CD4-positive, alpha-beta T cell treated with Interferon gamma for 1 hour (primary cell): ENCODE results near the gene XPO6.

ENCODE experiments used
- DNase-seq: peaks from one replicate; pipeline ENCODE4 v3.0.0-alpha.2; 2020

The XPO6 gene

DNA sequence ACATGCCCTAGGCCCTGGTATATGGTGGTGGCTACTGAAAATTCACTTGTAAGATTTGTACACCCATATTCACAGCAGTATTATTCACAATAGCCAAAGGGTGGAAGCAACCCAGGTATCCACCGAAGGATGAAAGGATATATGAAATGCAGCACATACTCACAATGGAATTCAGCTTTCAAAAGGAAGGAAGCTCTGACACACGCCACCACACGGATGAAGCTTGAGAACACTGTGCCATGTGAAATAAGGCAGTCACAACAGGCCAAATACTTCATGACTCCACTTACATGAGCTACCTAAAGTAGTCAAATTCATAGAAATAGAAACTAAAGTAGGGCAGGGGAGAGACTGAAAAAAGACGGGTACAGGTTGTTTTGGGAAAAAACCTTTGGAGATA, 2.9 kb downstream of the XPO6 start:
- DNase-seq = no peak

DNA sequence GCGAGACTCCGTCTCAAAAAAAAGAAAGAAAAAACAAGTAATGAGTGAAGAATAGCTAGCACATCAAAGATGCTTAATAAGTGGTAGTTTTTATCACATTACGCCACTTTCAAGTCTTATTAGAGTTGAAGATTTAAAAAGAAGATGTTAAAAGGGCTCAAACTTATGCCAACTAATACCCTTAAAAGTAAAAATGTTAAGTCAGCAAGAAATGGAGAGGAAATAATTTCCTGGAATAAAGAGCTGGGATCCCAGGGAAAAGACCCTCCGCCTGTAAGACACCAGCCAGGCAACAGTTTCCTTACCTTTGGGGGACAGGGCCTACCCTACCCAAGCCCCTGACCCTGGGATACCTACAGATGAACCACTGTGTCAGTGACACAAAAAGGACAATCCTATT, 3.6 kb downstream of the XPO6 start:
- no peak for DNase-seq

DNA sequence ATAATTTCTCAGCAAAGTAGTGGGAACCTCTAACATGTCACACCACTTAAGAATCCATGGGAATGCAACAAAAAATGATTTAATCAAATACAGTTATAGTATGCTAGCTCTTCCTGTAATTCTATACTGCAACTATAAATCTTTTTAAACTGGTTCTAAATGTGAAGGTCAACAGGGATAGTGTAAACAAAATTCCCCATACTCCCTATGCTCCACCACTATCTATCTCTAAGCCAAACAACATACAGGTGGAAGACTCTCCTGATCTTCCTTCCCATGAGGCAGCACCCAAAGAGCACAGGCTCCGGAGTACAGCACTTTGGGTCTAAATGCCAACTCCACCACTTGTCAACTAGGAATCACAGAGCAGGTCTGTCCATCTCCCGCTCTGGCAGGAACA, 4.4 kb downstream of the XPO6 start:
- DNase-seq = no peak

DNA sequence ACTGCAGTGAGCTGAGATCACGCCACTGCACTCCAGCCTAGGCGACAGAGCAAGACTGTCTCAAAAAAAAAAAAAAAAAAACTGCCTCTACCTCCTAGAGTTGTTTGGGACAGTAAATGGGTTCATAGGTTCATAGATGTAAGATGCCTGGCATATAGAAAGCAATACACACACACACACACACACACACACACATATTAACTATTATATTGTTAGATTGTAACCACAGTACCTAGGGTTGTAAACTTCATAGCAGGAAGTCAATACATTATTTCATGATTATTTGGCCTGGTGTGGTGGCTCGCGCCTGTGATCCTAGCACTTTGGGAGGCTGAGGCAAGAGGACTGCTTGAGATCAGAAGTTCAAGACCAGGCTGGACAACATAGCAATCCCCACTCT, 5.8 kb downstream of the XPO6 start:
- no peak for DNase-seq

DNA sequence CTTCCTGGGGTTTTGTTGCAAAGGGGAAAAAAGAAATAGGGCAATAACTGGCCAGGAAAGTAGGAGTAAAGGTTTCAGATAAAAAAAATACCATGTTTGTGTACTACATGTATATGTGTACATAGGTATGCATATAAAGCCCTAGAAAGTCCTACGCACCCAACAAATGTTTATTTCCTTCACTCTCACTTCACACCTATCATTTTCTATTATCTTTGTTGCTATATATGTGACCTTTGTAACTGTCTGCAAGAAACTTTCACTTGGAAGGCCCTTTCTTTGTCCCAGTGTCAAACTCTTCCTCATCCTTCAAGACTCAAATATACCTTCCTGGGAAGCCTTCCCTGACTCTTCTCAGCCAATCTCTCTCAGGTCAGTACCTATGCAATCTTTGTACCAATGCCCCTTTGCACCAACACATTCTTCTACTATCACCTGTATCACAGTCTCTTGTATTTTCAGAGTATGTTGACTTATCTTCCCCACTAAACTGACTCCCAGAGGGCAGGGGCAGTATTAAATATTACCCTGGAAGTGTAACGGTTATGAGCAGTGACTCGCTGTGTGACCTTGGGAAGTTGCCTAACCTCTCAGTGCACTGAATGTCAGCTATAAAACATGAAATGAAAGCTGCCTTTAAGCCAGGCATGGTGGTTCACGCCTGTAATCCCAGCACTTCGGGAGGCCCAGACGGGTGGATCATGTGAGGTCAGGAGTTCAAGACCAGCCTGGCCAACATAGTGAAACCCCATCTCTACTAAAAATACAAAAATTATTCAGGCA, 6.5 kb downstream of the XPO6 start:
- no peak for DNase-seq

DNA sequence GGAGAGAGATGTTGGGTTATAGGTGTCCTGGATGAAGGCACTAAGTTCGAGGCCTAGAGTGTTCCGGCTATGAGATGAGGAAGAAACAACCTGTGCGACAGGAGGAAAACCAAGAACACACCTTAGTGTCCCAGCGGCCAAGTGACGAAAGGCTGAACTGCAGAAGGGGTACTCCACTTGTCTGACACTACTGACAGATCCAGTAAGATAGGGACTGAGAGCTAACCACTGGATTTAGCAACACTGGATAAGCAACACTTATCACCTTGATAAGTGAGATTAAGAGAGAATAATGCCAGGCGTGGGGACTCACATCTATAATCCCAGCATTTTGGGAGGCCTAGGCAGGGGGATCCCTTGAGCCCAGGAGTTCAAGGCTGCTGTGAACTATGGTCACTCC, 7.1 kb downstream of the XPO6 start:
- DNase-seq = no peak

DNA sequence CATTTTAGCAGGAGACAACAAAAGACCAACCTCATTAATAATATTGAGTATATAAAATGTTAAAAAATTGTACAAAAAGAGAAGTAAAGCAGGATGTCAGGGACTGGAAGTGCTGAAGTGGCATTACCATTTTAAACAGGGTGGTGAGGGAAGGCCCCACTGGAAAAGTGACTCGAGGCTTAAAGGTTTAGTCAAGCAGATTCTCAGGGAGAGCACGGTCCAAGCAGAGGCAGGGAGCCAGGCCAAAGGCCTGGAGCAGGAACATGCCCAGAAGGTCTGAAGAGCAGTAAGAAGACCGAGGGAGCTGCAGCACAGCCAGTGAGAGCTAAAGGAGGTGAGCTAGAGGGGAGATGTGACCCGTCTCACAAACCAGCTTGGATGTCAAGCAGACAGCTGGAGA, 7.6 kb downstream of the XPO6 start:
- no peak for DNase-seq

DNA sequence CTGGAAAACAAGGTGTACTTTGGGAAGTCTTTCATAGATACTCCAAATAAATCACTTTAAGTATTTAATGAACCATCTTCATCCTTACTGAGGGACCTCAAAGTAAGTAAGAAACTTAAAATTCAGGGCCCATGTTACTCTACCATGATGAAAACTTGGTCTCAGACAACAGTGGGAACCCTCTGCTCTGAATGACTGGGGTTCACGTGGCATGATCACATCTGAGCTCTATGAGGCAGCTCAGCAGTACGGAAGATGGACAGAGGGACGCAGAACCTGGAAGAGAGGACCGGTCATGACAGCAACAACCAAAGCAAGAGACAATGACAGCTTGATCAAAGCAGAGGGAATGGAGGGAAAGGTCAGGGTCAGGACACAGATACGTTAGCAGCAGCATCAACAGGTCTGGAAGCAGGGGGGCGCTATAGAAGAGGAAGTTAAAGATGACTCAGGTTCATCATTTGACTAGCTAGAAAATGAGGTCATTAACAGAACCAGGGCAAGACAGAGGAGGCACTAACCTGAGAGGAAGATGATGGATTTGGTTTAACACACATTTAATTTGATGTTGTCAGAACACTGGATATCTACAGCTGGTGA, 9.5 kb downstream of the XPO6 start:
- DNase-seq = no peak

DNA sequence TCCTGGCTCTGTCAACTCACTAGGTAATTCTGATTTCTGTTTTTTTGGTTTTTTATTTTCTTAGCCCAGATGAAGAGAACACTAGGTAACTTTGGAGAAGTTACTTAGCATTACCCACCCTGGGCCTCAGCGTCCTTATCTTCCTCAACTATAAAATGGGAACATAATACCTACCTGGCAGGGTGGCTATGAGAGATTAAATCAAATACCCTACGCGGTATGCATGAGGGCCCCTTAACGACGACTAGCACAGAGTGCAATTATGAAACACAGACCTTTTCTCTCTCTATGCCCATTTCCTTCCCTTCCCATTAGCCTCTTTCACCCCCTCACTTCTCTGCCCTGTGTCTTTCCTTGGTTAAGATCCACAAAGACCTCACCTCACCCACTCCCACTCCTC, 11.1 kb downstream of the XPO6 start:
- no peak for DNase-seq

DNA sequence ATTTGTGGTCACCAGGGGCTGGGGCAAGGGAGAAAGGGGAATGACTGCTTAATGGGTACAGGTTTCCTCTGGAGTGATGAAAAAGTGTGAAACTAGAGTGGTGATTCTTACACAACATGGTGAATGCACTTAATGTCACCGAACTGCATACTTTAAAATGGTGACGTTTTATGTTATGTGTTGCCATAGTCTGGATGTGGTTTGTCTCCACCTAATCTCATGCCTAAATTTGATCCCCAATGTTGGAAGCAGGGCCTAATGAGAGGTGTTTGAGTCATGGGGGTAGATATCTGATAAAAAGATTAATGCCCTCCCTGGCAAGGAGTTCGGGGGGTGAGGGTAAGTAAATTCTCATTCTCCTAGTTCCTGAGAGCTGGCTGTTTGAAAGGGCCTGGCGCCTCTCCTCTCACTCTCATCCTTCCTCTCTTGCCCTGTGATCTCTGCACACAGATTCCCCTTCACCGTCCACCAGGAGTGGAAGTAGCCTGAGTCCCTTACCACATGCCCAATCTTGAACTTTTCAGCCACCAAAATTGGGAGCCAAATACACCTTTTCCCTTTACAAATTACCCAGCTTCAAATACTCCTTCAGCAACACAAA, 15.3 kb downstream of the XPO6 start:
- no peak for DNase-seq

DNA sequence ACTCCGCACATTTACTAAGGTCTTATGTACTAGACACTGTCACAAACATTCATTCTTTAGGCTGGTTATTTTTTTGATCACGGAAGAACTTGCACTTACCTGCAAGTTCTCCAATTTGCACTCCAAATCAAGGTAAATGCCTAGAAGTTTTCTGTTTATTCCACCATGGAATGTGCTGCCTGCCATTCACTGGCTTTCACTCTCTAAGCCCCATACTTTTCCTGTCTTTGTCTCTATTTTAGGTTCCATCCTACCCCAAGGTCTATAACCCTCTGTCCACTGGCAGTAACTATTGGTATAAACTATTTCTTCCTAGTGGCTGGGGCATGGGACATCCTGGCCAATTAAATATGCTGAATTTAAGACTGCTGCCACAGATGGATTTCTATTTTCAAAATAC, 15.9 kb downstream of the XPO6 start:
- no peak for DNase-seq

DNA sequence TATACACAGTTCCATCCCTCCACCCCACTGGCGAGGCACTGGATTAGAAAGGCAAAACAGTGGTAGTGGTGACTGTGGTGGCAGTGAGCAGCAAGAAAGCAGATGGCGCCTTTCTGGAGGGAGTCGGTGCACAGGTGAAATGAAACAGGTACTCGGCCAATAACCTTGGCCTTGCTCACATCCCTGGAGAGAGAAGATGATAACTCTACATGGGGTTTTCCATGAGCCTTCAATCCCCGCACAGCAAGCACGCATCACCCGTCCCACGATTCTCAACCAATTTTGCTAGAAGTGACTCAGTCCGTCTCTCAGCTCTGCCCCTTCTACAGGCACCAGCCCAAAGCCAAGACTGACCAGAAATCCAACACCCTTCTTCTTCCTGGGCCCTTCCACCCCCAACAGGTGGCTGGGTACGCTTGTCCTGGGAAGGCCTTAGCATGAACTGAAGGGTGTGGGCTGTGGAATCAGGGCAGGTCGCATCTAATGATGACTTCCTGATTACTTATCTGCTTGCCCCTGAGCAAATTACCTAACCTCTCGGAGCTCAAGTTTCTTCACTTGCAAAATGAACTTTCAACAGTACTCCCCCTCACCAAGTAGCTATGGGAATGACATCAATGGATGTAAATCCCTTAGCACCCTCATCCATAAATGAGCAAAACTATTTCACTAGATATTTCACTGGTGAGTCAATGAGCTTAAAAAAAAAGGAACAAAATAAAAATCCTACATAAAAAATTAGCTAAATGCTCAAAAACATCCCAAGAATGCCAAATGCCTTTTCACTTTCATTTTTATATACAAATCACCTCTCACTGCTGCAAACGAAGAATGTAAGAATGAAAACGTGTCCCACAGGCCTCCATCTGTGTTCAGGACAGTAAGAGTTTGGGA, 18.0 kb downstream of the XPO6 start:
- DNase-seq = no peak

DNA sequence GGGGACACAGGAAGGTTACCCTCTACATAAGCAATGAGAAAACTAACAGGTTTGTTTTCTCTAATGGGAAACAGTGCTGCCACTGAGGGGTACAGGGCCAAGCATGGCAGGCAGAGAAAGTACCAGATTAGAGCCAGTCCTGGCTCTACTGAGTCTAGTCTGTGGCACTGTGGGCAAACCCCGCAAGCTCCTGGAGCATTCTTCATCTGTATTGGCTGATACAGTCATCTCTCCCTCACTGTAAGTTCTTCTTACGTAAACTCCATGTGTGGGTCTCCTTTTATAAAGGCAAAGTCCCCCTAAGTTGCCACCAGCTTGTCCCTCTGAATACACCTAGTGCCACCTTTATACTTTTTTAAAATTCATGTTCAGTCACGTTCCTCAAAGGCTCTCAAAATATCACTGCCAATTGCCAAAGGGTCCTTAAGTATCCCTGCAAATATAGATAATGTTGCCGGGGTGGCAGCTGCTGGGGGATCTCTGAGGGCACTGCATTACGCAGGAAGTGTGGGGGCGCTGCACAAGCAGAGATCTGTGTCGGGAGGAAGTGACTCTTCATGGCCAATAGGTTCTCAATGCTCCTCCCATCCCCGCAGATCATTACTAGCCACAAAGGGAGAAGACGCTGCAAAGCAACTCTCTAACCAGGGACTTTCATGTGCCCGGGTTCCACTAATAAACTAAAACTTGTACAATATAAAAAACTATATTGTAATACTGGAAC, 18.8 kb downstream of the XPO6 start:
- peak; percentile 79 for DNase-seq

DNA sequence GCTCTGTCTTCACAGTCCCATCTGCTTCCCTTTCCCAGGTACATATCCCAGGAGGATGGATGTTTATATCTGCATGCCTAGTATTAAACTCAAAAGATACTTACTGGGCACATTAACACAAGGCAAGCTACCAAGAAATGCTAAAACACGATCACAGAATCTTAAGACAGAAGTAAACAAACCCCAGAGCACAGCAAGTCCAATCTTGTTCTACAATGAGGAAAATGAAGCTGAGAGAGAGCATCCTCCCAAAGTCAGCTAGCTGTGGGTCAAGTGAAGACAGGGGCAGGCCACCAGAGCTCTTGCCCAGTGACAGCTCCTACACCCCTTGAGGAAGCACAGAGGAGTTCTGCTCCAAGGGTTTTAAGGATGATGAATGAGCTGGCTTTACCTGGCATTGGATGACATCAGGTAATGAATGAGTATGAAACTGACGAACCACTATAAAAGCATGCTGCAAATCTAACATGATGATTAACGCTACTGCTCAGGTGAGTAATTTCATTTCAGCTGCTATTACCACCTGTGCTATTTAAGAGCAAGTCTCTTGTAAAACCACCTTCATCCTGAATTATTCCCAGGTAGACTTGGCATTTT, 20.3 kb downstream of the XPO6 start:
- DNase-seq = no peak

DNA sequence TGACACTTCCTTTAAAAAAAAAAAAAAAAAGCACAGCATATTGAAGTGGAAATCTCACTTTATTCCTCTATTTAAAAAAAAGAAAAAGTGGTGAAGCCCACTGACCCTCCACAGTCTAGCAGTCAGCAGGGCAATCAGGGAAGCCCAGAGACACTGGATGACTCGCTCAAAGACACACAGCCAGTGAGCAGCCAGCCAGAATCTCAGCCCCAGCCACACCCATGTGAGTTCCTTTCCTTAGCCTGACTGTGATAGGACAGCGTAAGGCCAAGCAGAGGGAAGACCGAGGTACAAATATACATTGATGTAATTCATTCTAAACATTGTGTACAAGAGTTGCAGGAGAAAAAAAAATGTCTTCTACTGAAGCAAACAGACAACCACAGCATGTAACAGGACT, 22.5 kb downstream of the XPO6 start:
- DNase-seq = peak; percentile 43

DNA sequence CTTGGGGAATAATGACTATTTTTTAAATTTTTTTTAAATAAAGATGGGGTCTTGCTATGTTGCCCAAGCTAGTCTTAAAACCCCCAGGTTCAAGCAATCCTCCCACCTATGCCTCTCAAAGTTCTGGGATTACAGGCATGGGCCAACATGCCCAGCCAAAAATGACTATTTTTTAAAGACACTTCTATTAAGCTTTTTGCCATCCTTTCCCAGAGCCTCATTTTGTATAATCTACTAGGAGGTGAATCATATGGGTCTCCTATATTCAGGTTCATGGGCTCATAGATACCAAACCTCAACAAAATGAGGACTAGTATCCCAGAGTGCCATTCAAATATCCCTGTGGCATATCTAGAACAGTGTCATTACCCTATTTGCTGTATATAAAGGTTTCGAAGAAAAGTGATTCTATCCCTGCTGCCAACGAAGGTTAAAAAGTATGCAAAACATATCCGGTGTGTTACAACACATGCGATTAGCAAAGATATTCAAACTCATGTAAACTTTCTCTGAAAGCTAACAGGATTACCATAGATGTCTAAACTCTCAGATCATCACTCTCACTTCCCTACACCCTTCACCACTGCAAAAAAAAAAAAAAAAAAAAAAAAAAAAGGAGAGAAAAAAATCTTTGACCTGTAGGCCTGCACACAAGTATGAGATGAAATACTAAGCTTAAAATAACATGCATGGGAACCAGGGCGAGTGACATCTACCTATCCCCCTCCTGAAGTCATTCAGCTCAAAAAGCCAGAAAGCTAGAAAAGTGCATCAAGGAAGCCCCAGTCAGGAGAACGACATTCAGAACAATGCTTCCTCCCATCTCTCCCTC, 23.5 kb downstream of the XPO6 start:
- DNase-seq = no peak

DNA sequence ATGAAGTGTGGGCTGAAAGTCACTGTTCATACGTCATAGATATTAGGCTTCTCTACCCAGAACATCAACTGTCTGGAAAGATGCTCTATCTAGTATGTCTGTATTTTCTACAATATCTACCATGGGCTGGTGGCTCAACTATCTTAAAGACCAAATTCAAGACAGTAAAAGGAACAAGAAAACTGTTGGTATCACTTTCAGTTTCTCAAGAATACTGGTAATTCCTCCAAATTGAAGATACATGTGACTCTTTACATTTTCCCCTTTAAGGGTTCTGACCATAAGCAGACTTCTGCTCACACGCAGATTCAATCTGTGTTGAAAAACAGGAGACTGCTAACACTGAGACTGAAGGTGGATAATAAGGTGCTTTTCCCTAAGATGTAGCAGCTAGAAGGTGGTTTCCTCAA, 24.2 kb downstream of the XPO6 start:
- DNase-seq = no peak

DNA sequence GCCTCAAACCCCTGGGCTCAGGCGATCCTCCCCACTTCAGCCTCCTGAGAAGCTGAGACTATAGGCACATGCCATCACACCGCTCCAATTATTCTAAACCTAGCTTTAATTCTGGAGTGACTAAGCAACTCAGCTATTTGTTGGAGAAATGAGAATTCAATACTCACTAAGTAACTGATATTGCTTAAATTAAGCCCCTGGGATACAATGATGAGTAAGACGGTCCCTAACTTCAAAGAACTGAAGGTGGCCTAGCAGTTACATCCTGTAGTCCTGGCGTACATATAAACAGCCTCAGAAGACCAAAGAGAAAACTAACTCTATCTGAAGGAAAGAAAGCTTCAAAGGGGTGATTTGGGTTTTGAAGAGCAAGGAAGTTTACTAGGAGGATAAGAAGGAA, 25.0 kb downstream of the XPO6 start:
- DNase-seq = no peak

DNA sequence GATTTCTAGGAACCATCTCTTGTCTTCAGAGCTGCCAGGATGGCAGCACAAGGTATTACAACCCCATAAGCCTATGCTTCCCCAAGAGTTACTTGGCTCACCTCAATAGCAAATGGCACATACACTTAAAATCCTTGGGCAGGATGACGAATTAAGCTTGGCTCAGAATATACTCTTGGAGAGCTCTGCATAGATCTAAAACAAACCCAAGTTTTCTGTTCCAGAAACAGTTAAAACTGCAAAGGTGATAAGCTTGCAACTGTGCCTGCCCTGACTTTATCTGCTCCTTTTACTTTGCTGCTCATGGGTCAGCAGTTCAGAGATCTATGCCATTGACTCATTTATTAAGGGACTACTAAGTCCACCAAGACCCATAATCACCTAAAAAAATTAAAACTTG, 26.1 kb downstream of the XPO6 start:
- no peak for DNase-seq

DNA sequence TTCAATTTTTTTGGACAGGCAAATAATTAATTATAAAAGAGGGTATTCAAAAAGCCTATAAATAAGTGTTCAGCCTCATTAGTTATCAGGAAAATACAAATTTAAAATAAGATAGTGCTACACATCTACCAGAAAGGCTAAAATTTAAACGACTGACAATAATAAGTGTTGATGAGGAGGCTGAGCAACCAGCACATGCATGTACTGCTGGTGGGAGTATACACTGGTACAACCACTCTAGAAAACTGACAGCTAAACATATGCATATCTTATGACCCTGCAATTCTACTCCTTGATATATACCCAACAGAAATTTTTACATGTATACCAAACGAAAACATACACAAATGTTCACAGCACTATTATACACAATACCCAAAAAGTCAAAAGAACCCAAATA, 27.1 kb downstream of the XPO6 start:
- DNase-seq = no peak

DNA sequence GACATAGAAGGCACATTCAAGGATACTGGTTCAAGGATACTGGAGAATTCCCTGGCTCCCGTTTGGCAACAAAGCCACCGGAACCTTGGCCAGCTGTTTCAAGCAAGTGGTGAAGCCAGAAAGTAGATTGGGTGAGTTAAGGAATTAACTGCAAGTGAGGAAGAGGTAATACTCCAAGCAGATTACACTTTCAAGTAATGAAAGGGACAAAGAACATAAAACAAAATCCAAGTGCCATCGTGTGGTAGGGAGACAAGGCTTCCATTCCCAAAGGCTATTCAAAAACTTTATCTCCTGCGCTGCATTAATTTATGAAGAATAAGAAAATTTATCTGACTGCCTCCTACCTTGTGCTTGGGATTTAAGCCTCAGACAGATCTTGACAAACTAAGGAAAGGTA, 27.8 kb downstream of the XPO6 start:
- DNase-seq = no peak

DNA sequence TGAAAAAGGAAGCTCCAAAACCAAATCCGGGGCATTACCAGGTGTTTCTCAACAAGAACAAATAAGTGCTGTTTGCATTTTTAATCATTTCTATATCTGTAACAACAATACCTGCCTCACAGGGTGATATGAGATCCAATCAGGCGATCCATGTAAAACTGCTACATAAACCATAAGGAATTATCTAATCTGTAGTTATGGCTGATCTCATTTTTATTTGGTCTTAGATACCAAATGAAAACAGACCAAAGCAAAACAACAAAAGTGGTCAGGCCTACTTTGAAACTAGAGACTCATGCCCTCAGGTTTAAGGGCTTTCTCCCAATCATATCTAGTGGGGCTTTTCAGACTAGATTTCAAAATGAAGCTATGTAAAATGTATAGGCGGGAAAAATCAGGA, 28.3 kb downstream of the XPO6 start:
- DNase-seq = no peak
